Transverse colon (tissue), 4 donors: Measurements from ENCODE around the gene CYSRT1.

Experiments used
- CTCF ChIP-seq, 5 experiments: fragments of 200-600 bp in 3 of 5; fragments of 450-650 bp in 2 of 5; sonication (generic) in 3 of 5; IDR thresholded peaks; 1 replicate in 2 of 5; 2 replicates in 3 of 5; pipeline ENCODE4 v1.5.1; 2016 to 2017; ENCODE audit warnings: antibody characterized with exemption in 5 of 5, inconsistent platforms in 3 of 5, mild to moderate bottlenecking in 2 of 5, moderate library complexity in 1 of 5
- EP300 ChIP-seq: sonication (generic); formaldehyde crosslinking; IDR thresholded peaks from one replicate; pipeline ENCODE4 v1.6.1; 2017; ENCODE audit warnings: antibody characterized with exemption, low read depth
- POLR2A ChIP-seq: fragments of 450-650 bp; IDR thresholded peaks from one replicate; pipeline ENCODE4 v1.6.1; 2016; ENCODE audit warnings: antibody characterized with exemption, mild to moderate bottlenecking, moderate library complexity
- POLR2AphosphoS5 ChIP-seq, 3 donors: sonication (generic); formaldehyde crosslinking; IDR thresholded peaks; one replicate each; pipeline ENCODE4 v1.6.1; 2016; ENCODE audit warnings: antibody characterized with exemption in 3 of 3

GRCh38 chr9:137251490-137252268 is 26.7 kb downstream of the CYSRT1 start:
- TF ChIP-seq CTCF (IDR thresholded peaks at IDR 0.05) (no peak), POLR2A (no peak), POLR2AphosphoS5 (IDR thresholded peaks at IDR 0.05) (no peak), EP300 (no peak)
